ENCODE measurements around the gene NT5C3B.
A peak's percentile ranks its signal among the peaks of the same experiment; 100 is the strongest.
"Not testable (repeated sequence)": the region's sequence is repeated elsewhere in the genome, so short reads cannot be mapped to it uniquely, and the experiment has no call there.

The NT5C3B gene

GRCh38 chr17:41835800-41836549 is at the start of gene NT5C3B:
Gene NT5C3B (minus strand): TSS chr17:41836232. CDS start chr17:41836193, 39 bp downstream.
- DNase-seq: peak; percentile 6 to 9

GRCh38 chr17:41885733-41886132 is 49.7 kb upstream of the NT5C3B start:
- no peak for DNase-seq

GRCh38 chr17:41882756-41883155 is 46.7 kb upstream of the NT5C3B start:
- DNase-seq: no peak

- no peak for DNase-seq
Observed at GRCh38 chr17:41880130-41880529, 44.1 kb upstream of the NT5C3B start.

GRCh38 chr17:41874293-41874670 is 38.2 kb upstream of the NT5C3B start:
- DNase-seq: not testable (repeated sequence)

GRCh38 chr17:41873559-41874292 is 37.7 kb upstream of the NT5C3B start:
- no peak for DNase-seq

GRCh38 chr17:41871789-41872188 is 35.8 kb upstream of the NT5C3B start:
- no peak for DNase-seq

GRCh38 chr17:41870627-41871026 is 34.6 kb upstream of the NT5C3B start:
- no peak for DNase-seq

- no peak for DNase-seq
Observed at GRCh38 chr17:41870097-41870496, 34.1 kb upstream of the NT5C3B start.

- DNase-seq: no peak
Observed at GRCh38 chr17:41869426-41869825, 33.4 kb upstream of the NT5C3B start.

- no peak for DNase-seq
Observed at GRCh38 chr17:41868568-41868967, 32.5 kb upstream of the NT5C3B start.

GRCh38 chr17:41865596-41865893 is 29.5 kb upstream of the NT5C3B start:
- DNase-seq: no peak

- peak; percentile 84 to 91 for DNase-seq
Observed at GRCh38 chr17:41864836-41865595, 29.0 kb upstream of the NT5C3B start, which contains the start of gene KLHL11. Gene KLHL11 (minus strand): TSS chr17:41865423. CDS start chr17:41865370, 53 bp downstream.

- DNase-seq: peak in 1 of 2 donors; percentile 7
Observed at GRCh38 chr17:41864498-41864835, 28.4 kb upstream of the NT5C3B start.

- DNase-seq: peak; percentile 16 to 17
Observed at GRCh38 chr17:41863074-41863848, 27.2 kb upstream of the NT5C3B start.

GRCh38 chr17:41860254-41860931 is 24.4 kb upstream of the NT5C3B start:
- DNase-seq: no peak

GRCh38 chr17:41851382-41851781 is 15.3 kb upstream of the NT5C3B start:
- not testable (repeated sequence) for DNase-seq

- no peak for DNase-seq
Observed at GRCh38 chr17:41849251-41849990, 13.4 kb upstream of the NT5C3B start.

- DNase-seq: no peak
Observed at GRCh38 chr17:41848788-41849187, 12.8 kb upstream of the NT5C3B start.

GRCh38 chr17:41844971-41845370 is 8.9 kb upstream of the NT5C3B start:
- no peak for DNase-seq

GRCh38 chr17:41840781-41841180 is 4.7 kb upstream of the NT5C3B start:
- not testable (repeated sequence) for DNase-seq

GRCh38 chr17:41839448-41839847 is 3.4 kb upstream of the NT5C3B start:
- DNase-seq: not testable (repeated sequence)

Measured in inflammatory macrophage treated with lipopolysaccharide for 1 hour (primary cell).